Lower leg skin (tissue), 3 donors: ENCODE data around the gene POGLUT3.

Experiments
- CTCF ChIP-seq, 3 donors: fragments of 450-650 bp; IDR thresholded peaks; one replicate each; pipeline ENCODE4 v1.5.1; 2016; ENCODE audit warnings: antibody characterized with exemption in 3 of 3, mild to moderate bottlenecking in 3 of 3, moderate library complexity in 2 of 3
- POLR2A ChIP-seq, 2 donors: fragments of 450-650 bp; IDR thresholded peaks; one replicate each; pipeline ENCODE4 v1.6.1; 2016 to 2017; ENCODE audit warnings: antibody characterized with exemption in 2 of 2, mild to moderate bottlenecking in 1 of 2, moderate library complexity in 1 of 2

- TF ChIP-seq CTCF (IDR thresholded peaks at IDR 0.05), result no peak
- TF ChIP-seq POLR2A (IDR thresholded peaks at IDR 0.05), result no peak
Measured at GRCh38 chr11:108483163-108483562, 15.0 kb downstream of the POGLUT3 start.
